ENCODE data around the gene PEX11A. TPM values are rescaled to one million over a fixed set of nuclear protein-coding genes. Genes with fewer than 3 reads are reported as not detected.
A peak's percentile ranks its signal among the peaks of the same experiment; 100 is the strongest.

Gene PEX11A
- total RNA-seq, 1 donor from 2014 or later = 4.5 TPM

DNA sequence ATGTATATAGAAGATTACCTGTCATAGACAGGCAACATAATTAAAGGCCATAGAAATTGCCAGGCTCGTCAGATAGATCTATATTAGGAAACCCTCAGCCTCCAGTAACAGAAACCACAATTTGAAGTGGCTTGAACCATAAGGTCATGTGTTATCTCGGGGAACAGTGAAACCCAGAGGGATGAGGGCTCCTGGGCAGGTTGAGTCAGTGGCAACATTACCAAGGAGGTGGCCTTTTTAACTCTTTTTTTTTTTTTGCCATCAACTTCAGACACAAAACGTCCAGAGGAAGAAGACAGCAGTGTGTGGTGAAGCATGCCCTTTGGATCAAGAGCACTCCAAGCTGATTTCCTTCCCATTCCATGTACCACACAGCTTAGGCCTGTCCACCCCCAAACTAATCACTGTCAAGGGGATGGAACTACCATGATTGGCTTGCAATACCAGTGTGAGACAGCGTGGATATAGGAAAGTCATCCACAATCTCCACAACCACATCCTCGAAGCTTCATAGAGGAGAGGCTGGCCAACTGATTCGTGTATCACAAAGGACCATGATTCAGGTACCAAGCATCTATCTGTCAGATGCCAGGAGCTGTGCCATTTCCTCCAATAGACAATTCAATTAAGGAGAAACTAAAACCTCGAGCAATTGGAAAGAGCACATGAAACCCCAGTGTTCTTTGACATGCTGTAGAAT is 34.3 kb downstream of the PEX11A start:
- Histone ChIP-seq H3K4me2 (no peak overlapping the region), H3F3A (ENCODE audit: low read depth) (peaks cover 13% of the 10 kb centered on the region), H3K27me3 (peaks cover 25% of the 10 kb centered on the region), H3K9ac (no peak overlapping the region), H4K20me1 (ENCODE audit: low read depth) (peaks cover 3% of the 10 kb centered on the region), H3K4me3 (no peak overlapping the region), H3K27ac (no peak overlapping the region), H3K36me3 (no peaks in the 10 kb centered on the region), H3K9me3 (ENCODE audit: low read depth) (no peaks in the 10 kb centered on the region), H2AFZ (replicated peaks) (no peak overlapping the region), H3K79me2 (ENCODE audit: low read depth) (peaks cover 19% of the 10 kb centered on the region), H3K4me1 (peaks cover 3% of the 10 kb centered on the region)
- Mint-ChIP-seq H3K27ac (no peak overlapping the region), H3K9me3 (no peaks in the 10 kb centered on the region), H3K4me1 (peaks cover 17% of the 10 kb centered on the region), H3K27me3 (ENCODE audit: insufficient read depth, low read depth) (peaks cover 19% of the 10 kb centered on the region), H3K36me3 (peaks cover 7% of the 10 kb centered on the region), H3K4me3 (peak overlapping the region; percentile 94)
- no peak for TF ChIP-seq CTCF (IDR thresholded peaks at IDR 0.05)
- TF ChIP-seq EZH2phosphoT487 (IDR thresholded peaks at IDR 0.05) = no peak
- TF ChIP-seq EZH2 (IDR thresholded peaks at IDR 0.05) = no peak
- DNase-seq (ENCODE audit: low spot score) = no peak

DNA sequence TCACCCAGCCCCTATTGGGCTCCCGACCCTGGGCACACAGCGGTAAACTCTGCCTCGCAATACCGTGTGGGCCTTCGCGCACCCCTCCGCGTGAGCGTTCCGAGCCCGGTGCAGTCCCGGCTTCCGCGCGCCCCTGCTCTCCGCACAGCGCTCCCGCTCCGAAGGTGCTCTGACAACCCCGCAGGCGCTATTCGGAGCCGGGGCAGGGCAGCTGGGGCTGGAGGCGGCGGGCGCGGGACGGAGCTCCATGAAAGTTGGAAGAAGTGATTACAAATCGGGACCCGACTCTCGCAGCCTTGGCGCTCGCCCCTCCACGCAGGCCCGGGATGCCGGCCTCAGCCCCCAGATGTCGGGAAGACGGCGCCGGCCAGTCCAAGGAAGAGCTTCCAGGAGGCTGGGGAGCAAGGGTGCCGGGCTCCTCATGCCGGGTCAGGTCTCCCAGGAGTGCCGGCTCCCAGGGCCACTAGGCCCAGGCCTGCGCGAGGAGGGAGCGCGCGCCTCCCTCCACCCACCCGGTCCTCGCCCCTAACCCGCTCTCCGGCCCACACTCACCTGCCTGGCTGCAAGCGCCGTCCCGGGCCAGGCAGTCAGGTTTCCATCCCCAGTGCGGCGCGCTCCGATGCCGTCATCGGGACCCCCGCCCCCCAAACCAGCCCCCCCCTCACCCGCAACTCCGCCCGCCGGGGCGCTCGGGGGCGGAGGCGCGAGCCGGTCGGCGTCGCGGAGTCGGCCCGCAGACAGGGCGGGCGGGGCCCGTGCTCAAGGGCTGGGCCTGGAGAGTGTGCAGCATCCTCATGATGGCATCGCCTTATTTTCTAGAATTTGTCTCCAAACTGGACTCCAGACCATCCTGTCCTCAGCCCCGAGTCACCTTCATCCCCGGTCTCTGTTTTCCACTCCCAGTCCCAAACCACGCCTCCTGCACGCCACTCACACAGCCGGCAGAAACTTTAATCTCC is 35.4 kb downstream of the PEX11A start, which contains the start of gene KIF7:
KIF7 (minus strand) TSS at position 621 of the 959 bp plus-strand sequence. CDS start 2,537 bp downstream, outside the sequence.
- peak within 1 kb of the TSS; percentile 99 for H3K4me3 ChIP-seq
- DNase-seq (ENCODE audit: low spot score) = peak; percentile 91
- peaks cover 13% of the 10 kb centered on the region for H3F3A ChIP-seq (ENCODE audit: low read depth)
- Mint-ChIP-seq H3K4me1 (peaks cover 17% of the 10 kb centered on the region), H3K4me3 (peak within 1 kb of the TSS; percentile 94), H3K36me3 (peaks cover 8% of the 10 kb centered on the region), H3K27ac (peak within 1 kb of the TSS; percentile 14), H3K9me3 (no peaks in the 10 kb centered on the region), H3K27me3 (ENCODE audit: insufficient read depth, low read depth) (peaks cover 11% of the 10 kb centered on the region)
- peaks cover 3% of the 10 kb centered on the region for H4K20me1 ChIP-seq (ENCODE audit: low read depth)
- peak; percentile 36 for TF ChIP-seq EZH2phosphoT487 (IDR thresholded peaks at IDR 0.05)
- TF ChIP-seq CTCF (IDR thresholded peaks at IDR 0.05) = no peak
- TF ChIP-seq EZH2 (IDR thresholded peaks at IDR 0.05) = peak; percentile 55
- peaks cover 13% of the 10 kb centered on the region for H3K27me3 ChIP-seq
- peaks cover 19% of the 10 kb centered on the region for H3K79me2 ChIP-seq (ENCODE audit: low read depth)
- peaks cover 3% of the 10 kb centered on the region for H3K4me1 ChIP-seq
- peak within 1 kb of the TSS; percentile 98 for H2AFZ ChIP-seq (replicated peaks)
- no peaks in the 10 kb centered on the region for H3K36me3 ChIP-seq
- H3K9me3 ChIP-seq (ENCODE audit: low read depth) = no peaks in the 10 kb centered on the region
- H3K27ac ChIP-seq = no peak within 1 kb of the TSS
- H3K9ac ChIP-seq = peak within 1 kb of the TSS; percentile 79
- H3K4me2 ChIP-seq = peak within 1 kb of the TSS; percentile 97

DNA sequence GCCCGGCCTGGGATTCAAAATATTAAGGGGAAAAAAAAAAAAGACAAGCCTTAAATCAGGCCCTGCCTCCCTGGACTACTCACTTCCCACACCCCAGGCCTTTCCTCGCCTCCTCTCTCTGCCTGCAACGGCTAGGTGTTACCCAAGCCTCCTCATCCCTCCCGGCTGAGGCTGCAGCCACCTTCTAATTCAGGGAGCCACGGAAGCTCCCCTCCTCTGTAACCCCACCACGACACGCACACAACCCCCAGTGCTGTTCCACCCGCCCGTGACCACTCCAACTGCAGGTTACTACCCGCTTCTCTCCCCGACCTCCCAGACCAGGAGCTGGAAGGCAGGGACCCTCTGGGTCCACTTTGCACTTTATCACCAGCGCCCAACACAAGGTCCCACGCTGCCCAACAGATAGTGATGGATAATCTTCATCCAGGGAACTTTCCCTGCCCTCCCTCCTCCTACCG is 36.2 kb downstream of the PEX11A start:
- Histone ChIP-seq H3K4me2 (peak overlapping the region; percentile 97), H3K9ac (peak overlapping the region; percentile 79), H3K27me3 (peaks cover 5% of the 10 kb centered on the region), H4K20me1 (ENCODE audit: low read depth) (peaks cover 3% of the 10 kb centered on the region), H3K27ac (no peak overlapping the region), H3F3A (ENCODE audit: low read depth) (peaks cover 13% of the 10 kb centered on the region), H3K36me3 (no peaks in the 10 kb centered on the region), H3K4me1 (peaks cover 3% of the 10 kb centered on the region), H2AFZ (replicated peaks) (peak overlapping the region; percentile 98), H3K4me3 (peak overlapping the region; percentile 99), H3K9me3 (ENCODE audit: low read depth) (no peaks in the 10 kb centered on the region), H3K79me2 (ENCODE audit: low read depth) (peaks cover 19% of the 10 kb centered on the region)
- H3K4me1 Mint-ChIP-seq = peaks cover 17% of the 10 kb centered on the region
- DNase-seq (ENCODE audit: low spot score) = no peak
- peaks cover 11% of the 10 kb centered on the region for H3K27me3 Mint-ChIP-seq (ENCODE audit: insufficient read depth, low read depth)
- no peak overlapping the region for H3K27ac Mint-ChIP-seq
- H3K36me3 Mint-ChIP-seq = peaks cover 12% of the 10 kb centered on the region
- H3K4me3 Mint-ChIP-seq = peak overlapping the region; percentile 94
- TF ChIP-seq EZH2 (IDR thresholded peaks at IDR 0.05) (no peak), CTCF (IDR thresholded peaks at IDR 0.05) (no peak), EZH2phosphoT487 (IDR thresholded peaks at IDR 0.05) (no peak)
- H3K9me3 Mint-ChIP-seq = no peaks in the 10 kb centered on the region
